Forelimb muscle (tissue), 1 donor: Measurements from ENCODE around the gene TNPO3. TPM values are rescaled to one million over a fixed set of nuclear protein-coding genes. Genes with fewer than 3 reads are reported as not detected.

Source experiments
- DNase-seq: peaks from one replicate; pipeline ENCODE4 v3.0.0-alpha.2; 2013; ENCODE audit warnings: low read depth
- polyA plus RNA-seq: library from polyadenylated mRNA; unstranded; fragments of 120-200 nt; gene quantifications from one replicate; pipeline ENCODE4 v1.2.1, GENCODE V29; 2013; ENCODE audit not compliant: insufficient read length

Gene TNPO3
- polyA plus RNA-seq, 1 donor, result 30.5 TPM

- no peak for DNase-seq
Measured at GRCh38 chr7:128908750-128909624, 145.9 kb downstream of the TNPO3 start.

- DNase-seq, result no peak
Measured at GRCh38 chr7:128906766-128907559, 147.9 kb downstream of the TNPO3 start.

- DNase-seq, result no peak
Measured at GRCh38 chr7:128906001-128906765, 148.7 kb downstream of the TNPO3 start.

GRCh38 chr7:128904381-128905197 lies 150.3 kb downstream of the TNPO3 start:
- DNase-seq, result no peak

Other genes with a start within 250 kb of the TNPO3 start
- 642 TPM for gene FLNC, start 224.7 kb downstream of the TNPO3 start, polyA plus RNA-seq
- 132 TPM for gene ATP6V1F, start 192.3 kb downstream of the TNPO3 start, polyA plus RNA-seq
- 1.9 TPM for gene KCP, start 144.4 kb downstream of the TNPO3 start, polyA plus RNA-seq
- gene IRF5, start 117.2 kb downstream of the TNPO3 start, polyA plus RNA-seq, result 3.2 TPM
- 39.6 TPM for gene TSPAN33, start 89.6 kb upstream of the TNPO3 start, polyA plus RNA-seq
- 36.8 TPM for gene SMO, start 133.5 kb upstream of the TNPO3 start, polyA plus RNA-seq
- 18.9 TPM for gene AHCYL2, start 169.9 kb upstream of the TNPO3 start, polyA plus RNA-seq